ENCODE results near the gene PCBP3. TPM values are rescaled to one million over a fixed set of nuclear protein-coding genes. Genes with fewer than 3 reads are reported as not detected.

The PCBP3 gene
- total RNA-seq, 1 donor from 2014 or later = 1.5 TPM

- no peak for DNase-seq (ENCODE audit: extremely low read depth, low read depth, low spot score)
Measured at GRCh38 chr21:45747233-45747766, 103.8 kb downstream of the PCBP3 start.

GRCh38 chr21:45747802-45748445 is 104.4 kb downstream of the PCBP3 start:
- no peak for DNase-seq (ENCODE audit: extremely low read depth, low read depth, low spot score)

GRCh38 chr21:45748593-45748992 is 105.1 kb downstream of the PCBP3 start:
- no peak for DNase-seq (ENCODE audit: extremely low read depth, low read depth, low spot score)

GRCh38 chr21:45749974-45750373 is 106.4 kb downstream of the PCBP3 start:
- no peak for DNase-seq (ENCODE audit: extremely low read depth, low read depth, low spot score)

GRCh38 chr21:45750936-45751335 is 107.4 kb downstream of the PCBP3 start:
- DNase-seq (ENCODE audit: extremely low read depth, low read depth, low spot score) = no peak

- no peak for DNase-seq (ENCODE audit: extremely low read depth, low read depth, low spot score)
Measured at GRCh38 chr21:45753445-45753844, 109.9 kb downstream of the PCBP3 start.

- no peak for DNase-seq (ENCODE audit: extremely low read depth, low read depth, low spot score)
Measured at GRCh38 chr21:45756029-45756428, 112.5 kb downstream of the PCBP3 start.

GRCh38 chr21:45756669-45757068 is 113.1 kb downstream of the PCBP3 start:
- DNase-seq (ENCODE audit: extremely low read depth, low read depth, low spot score) = no peak

- no peak for DNase-seq (ENCODE audit: extremely low read depth, low read depth, low spot score)
Measured at GRCh38 chr21:45761704-45762103, 118.2 kb downstream of the PCBP3 start.

GRCh38 chr21:45763074-45763473 is 119.5 kb downstream of the PCBP3 start:
- DNase-seq (ENCODE audit: extremely low read depth, low read depth, low spot score) = no peak

GRCh38 chr21:45763506-45763905 is 120.0 kb downstream of the PCBP3 start:
- DNase-seq (ENCODE audit: extremely low read depth, low read depth, low spot score) = no peak

GRCh38 chr21:45764792-45765191 is 121.3 kb downstream of the PCBP3 start:
- no peak for DNase-seq (ENCODE audit: extremely low read depth, low read depth, low spot score)

- DNase-seq (ENCODE audit: extremely low read depth, low read depth, low spot score) = no peak
Measured at GRCh38 chr21:45765375-45765774, 121.8 kb downstream of the PCBP3 start.

- no peak for DNase-seq (ENCODE audit: extremely low read depth, low read depth, low spot score)
Measured at GRCh38 chr21:45766055-45766454, 122.5 kb downstream of the PCBP3 start.

- DNase-seq (ENCODE audit: extremely low read depth, low read depth, low spot score) = no peak
Measured at GRCh38 chr21:45766501-45766900, 123.0 kb downstream of the PCBP3 start.

- no peak for DNase-seq (ENCODE audit: extremely low read depth, low read depth, low spot score)
Measured at GRCh38 chr21:45767071-45768006, 123.8 kb downstream of the PCBP3 start.

GRCh38 chr21:45768011-45768739 is 124.7 kb downstream of the PCBP3 start:
- no peak for DNase-seq (ENCODE audit: extremely low read depth, low read depth, low spot score)

- no peak for DNase-seq (ENCODE audit: extremely low read depth, low read depth, low spot score)
Measured at GRCh38 chr21:45768740-45769048, 125.2 kb downstream of the PCBP3 start.

GRCh38 chr21:45769294-45769693 is 125.8 kb downstream of the PCBP3 start:
- no peak for DNase-seq (ENCODE audit: extremely low read depth, low read depth, low spot score)

GRCh38 chr21:45769896-45770295 is 126.4 kb downstream of the PCBP3 start:
- DNase-seq (ENCODE audit: extremely low read depth, low read depth, low spot score) = no peak

GRCh38 chr21:45772180-45772579 is 128.7 kb downstream of the PCBP3 start:
- DNase-seq (ENCODE audit: extremely low read depth, low read depth, low spot score) = no peak

Data from glomerular endothelial cell (primary cell).